ENCODE results near the gene PRUNE2.

DNA sequence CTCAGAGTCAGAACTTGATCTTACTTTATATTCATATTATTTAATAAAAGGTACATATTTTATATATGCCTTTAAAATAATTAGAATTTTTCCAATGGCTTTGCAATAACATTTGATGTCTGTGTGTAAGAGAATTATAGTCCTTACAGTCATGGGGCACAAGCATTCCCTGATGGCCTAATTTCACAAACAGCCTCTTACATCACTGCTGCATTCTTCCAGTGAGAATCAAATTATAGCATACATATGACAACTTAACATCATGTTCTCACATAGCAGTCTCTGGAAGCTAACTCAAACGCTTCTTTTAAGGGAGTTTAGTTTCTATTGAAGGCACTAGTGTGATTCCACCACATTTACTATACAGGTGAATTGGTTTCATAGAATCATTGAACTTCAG, 15.3 kb upstream of the PRUNE2 start:
- TF ChIP-seq, protein P1, sequence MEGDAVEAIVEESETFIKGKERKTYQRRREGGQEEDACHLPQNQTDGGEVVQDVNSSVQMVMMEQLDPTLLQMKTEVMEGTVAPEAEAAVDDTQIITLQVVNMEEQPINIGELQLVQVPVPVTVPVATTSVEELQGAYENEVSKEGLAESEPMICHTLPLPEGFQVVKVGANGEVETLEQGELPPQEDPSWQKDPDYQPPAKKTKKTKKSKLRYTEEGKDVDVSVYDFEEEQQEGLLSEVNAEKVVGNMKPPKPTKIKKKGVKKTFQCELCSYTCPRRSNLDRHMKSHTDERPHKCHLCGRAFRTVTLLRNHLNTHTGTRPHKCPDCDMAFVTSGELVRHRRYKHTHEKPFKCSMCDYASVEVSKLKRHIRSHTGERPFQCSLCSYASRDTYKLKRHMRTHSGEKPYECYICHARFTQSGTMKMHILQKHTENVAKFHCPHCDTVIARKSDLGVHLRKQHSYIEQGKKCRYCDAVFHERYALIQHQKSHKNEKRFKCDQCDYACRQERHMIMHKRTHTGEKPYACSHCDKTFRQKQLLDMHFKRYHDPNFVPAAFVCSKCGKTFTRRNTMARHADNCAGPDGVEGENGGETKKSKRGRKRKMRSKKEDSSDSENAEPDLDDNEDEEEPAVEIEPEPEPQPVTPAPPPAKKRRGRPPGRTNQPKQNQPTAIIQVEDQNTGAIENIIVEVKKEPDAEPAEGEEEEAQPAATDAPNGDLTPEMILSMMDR (IDR thresholded peaks at IDR 0.05; ENCODE audit: poor library complexity) = no peak
- TF ChIP-seq EZH2 (IDR thresholded peaks at IDR 0.05; ENCODE audit: borderline replicate concordance) = no peak
- no peak for TF ChIP-seq EZH2phosphoT487 (IDR thresholded peaks at IDR 0.05; ENCODE audit: low read depth, severe bottlenecking, unreplicated experiment)

Measured in hepatocyte (in vitro differentiated cells).